Eye (tissue), 1 donor: ENCODE results near the gene STK16.

Experiments used
- DNase-seq: peaks from one replicate; pipeline ENCODE4 v3.0.0-alpha.2; 2015

The STK16 gene

GRCh38 chr2:219214141-219214540 lies 31.1 kb upstream of the STK16 start:
- no peak for DNase-seq

GRCh38 chr2:219214786-219215185 lies 30.5 kb upstream of the STK16 start:
- DNase-seq = no peak

DNA sequence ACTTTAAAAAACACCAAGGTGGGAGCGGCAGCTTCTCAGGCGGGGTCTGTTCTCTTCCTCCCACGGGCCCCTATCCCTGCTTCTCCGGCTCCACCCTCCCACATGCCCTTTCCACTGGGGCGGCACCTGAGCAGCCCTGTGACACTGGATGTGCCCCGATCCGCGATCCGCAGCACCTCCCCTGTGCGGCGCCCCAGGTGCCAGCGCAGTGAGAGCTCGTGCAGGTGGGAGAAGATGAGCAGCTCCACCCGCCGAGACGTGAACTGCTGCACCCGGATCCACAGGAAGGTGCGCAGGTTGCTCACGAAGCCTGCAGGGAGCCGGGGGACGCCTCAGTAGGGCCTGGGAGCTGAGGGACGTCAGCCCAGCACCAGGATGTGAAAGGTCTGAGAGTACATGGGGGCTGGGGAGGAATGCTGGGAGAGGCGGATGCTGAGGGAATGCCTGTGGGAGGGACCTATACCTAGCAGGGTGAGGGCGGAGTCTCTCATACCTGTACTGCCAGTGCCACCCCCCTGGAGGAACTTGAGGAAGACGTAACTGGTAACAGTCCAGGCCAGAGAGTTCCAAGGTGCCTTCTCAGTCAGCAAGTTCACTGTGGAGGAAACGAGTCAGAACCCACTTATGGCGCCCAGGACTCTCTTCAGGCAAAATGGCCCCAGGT lies 29.3 kb upstream of the STK16 start:
- DNase-seq = no peak

DNA sequence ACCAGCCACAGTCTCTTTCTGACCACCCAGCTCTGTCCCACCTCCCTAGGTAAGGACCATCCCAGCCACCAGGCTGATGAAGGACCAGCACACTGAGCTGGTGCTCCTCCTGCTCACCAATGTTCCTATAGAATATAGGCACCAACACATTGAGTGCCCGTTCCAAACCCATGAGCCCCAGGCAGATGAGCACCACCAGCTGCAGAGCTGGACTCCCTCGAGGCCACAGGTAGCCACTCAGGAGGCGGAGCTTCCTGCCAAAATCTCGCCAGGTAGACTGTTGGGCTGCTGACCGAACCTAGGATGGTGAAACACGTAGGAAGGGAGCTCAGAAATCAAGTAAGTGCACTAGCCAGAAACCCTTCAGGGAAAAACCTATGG lies 28.8 kb upstream of the STK16 start:
- no peak for DNase-seq

- no peak for DNase-seq
These were observed 27.0 kb upstream of the STK16 start for GRCh38 chr2:219218217-219218731.

GRCh38 chr2:219218732-219219701 lies 26.3 kb upstream of the STK16 start, which contains the start of gene ABCB6:
Gene ABCB6, minus strand, starts transcription at chr2:219218958. Its CDS starts 285 bp downstream, at chr2:219218673.
- DNase-seq = peak; percentile 99

GRCh38 chr2:219219784-219220532 lies 25.3 kb upstream of the STK16 start:
- DNase-seq = no peak

DNA sequence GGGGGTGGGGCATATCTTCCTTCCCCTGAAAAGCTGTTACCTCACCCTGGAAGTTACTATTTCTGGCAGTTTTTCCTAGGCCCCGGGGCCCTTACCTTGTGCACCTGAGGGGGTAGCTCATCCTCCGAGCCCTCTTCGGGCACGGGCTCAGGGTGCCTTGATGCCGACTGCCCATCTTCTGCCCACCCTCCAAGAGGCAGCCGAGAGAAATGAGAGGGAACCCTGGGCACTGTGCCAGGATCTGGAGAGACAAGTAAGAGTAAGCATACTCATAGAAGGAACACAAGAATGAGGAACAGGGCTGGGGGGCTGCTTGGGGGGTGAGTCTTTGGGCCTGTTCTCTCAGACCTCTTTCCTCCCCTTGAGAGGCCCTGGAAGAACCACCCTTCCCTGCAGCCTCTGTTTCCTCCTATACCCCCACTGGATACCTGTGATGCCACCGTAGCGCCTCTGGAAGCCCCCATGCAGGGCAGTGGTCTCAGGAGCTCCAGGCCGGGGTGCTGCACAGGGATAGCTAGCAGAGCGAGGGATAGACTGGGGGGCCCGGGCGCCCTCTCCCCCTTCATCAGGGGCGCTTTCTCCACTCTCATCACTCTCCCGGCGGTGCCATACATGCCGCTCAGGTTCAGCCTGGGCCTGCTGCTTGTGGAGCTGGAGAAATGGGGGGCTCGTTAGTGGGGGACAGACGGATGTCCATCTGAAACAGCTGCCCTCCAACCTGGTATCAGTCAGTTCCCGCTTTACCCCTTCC lies 24.5 kb upstream of the STK16 start:
- no peak for DNase-seq

- no peak for DNase-seq
These were observed 23.2 kb upstream of the STK16 start for GRCh38 chr2:219221957-219222518.

DNA sequence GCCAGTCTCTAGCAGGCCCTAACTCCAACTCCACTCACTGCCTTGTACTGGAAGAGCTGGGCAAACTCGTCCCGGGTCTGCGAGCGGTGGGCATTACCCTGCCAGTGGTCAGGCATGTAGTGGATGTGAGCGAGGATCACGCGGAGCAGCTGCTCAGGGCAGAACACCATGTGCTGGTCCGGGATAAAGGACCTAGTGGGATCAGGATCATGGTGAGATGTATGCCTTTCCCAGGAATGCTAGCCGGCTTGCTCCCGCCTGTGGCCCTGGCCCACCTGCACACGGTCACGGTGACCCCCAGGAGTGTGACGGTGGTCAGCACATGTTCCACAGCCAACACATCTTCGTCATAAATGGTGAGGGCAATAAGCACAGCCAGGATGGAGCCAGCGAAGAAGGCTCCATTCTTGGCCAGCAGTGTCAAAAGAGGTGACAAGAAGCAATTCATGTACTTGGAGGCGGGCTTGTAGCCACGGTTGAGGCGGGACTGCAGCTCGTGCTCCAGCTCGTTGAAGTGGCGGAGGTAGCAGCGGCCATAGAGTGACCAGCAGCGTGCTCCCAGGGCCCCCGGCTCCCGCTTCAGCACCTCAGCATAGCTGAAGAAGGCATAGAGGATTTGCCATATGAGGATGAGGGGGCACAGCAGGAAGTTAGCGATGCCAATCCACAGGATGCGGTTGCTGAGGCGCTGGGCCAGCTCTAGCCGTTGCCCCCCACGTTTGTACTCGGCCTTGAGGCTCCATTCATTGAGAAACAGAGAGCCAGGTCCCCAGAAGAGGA lies 21.3 kb upstream of the STK16 start:
- DNase-seq = no peak

DNA sequence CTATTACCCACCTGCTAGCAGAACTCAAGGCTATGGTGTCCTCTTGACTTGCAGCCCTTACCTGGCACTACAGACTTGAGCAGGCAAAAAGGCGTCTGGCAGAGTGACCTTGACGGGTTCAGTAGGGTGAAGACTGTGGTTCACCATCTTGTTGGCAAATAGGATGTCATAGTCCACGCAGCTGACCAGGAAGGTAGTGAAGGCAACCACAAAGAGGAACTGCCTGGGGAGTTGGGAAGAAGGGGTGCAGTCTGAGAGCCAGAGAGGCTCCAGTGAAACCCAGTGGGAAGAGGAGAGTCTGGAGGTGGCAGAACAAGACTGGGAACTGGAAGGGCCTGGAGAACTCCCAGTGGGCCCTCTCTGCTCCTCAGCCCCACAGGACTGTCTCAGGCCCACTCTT lies 19.9 kb upstream of the STK16 start:
- DNase-seq = no peak

DNA sequence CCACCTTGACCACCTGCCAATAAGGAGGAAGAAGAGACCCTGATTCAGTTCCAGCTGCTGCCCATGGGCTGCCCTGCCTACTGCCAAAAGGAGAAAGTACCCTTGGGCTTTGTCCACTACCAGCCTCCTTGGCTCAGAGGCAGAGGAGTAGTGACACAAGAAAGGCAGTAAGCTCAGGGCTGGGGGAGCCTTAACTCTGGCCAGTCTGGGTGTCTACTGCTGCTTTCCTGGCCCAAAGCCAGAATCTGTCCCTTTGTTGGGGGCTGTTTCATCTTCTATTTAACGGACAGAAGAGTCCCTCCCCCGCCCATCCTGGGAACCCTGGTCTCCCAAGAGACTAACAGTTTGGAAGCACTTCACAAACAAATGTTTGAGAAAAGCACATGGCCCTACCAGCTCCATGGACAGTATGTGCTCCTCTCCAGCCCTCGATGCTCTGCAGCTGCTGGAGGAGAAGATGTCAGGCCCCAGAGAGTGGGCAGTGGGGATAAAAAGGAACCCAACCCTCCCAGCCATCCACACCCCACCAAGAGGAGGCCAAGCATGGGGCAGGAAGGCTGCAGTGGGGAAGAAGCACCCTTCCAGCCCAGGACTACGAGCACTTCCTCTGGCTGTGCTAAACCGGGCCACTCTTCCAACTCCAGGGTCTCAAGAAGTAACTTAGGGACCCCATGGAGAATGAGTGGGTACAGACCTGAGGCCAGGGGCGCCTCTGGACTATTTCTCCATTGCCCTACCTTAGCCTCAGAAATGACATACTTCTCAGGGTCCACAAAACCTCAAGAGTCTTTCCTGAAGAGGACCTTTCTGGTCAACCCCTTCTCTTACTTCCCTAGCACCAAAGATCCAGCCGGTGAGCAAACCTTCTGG lies 17.0 kb upstream of the STK16 start:
- DNase-seq = no peak

DNA sequence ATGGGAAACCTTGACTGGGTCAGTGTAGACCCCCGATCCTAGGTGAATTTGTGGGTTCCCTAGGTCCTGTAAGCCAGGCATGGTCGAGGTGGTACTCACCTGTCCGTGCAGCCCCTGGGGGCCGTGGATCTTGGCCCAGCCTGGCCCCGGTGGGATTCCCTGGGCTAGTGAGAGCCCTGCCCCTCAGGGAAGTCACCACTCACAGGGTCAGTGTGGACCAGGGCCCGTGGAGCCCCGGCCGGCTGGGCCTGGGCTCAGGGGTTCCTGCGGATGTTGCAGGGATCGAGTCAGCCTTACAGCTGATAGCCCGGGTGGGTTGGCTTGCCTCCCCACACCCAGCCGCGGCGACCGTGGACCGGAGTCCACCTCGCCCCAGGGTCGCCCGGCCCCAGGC lies 16.4 kb upstream of the STK16 start:
- no peak for DNase-seq

DNA sequence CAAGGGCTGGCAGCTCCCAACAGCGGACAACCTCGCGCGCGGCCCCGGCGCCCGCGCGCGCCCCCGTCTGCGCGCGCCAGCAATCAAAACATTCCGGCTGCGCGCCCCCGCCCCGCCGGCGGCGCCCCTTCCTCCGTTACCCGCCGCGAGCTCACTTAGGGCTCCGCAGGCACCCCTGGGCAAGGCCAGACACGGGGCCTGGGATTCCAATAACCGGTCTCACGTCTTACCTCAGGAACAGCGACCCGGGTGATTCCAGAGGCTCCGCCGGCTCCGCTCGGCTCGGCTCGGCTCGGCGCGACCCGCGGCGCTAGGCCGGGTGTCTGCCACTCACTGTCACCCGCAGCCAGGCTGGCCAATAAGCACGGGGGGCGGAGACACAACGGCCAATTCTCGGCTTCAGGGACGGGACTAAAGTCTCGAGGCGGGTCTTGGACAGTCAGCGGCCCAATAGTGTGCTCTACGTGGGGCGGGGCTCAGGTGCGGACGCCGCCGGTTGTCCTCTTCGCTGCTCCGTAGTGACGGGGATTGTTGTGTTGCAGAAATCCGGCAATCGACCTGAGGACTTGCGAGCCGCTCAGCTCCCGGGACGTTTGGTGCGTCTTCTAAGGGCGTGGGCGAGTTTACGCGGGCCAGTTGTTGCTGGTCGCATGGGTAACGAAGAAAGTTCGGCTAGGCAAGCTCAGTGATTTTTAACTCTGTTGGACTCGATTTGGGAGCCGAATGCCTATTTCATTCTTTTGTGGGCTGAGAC lies 15.8 kb upstream of the STK16 start, which contains the start of the genes ANKZF1 and ATG9A:
Gene ANKZF1, plus strand, starts transcription at position 502 of the 754 bp plus-strand sequence. CDS start 452 bp downstream, outside the sequence.
Gene ATG9A, minus strand, starts transcription at position 332 of the 754 bp plus-strand sequence. CDS start 1,612 bp downstream, outside the sequence.
- DNase-seq = peak; percentile 99

DNA sequence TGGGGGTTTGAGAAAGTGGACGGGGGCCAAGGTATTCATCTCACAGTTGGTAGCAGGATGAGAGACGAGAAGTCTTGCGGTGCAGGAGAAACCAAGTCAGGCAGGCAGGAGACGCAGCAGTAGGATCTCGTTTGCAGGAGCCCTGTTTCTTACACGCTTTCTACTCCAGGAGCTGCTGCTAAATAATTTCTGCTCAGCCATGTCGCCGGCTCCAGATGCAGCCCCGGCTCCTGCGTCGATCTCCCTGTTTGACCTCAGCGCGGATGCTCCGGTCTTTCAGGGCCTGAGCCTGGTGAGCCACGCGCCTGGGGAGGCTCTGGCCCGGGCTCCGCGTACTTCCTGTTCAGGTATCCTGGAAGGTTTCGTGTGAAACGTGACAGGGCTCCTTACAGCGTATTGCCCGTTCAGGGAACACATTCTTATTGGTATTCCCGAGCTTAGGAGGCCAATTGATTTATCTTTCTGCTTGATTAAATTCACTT lies 15.2 kb upstream of the STK16 start:
- DNase-seq = no peak

- DNase-seq = no peak
These were observed 10.9 kb upstream of the STK16 start for GRCh38 chr2:219234331-219234730.

DNA sequence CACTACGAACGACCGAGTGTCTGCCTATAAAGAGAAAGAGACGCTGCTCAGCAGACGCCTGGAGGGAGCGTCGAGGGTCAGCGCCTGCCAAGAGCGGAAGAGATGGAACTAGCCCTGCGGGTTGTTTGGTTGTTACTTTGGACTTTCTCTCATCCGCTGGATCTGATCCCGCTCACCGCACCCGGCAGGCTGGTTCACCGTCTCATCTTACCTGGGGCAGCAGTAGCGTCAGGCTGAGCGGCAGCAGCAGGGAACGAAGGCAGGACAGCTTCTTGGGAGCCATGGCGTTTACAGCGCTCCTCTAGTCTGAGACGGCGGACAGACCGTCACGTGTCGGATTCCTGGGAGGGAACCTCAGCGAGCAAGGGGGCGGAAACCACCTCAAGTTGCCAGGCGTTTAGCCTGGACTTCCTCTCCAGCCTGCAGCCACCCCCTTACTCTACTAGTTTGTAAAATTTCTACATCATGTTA lies 2.0 kb upstream of the STK16 start:
- no peak for DNase-seq

DNA sequence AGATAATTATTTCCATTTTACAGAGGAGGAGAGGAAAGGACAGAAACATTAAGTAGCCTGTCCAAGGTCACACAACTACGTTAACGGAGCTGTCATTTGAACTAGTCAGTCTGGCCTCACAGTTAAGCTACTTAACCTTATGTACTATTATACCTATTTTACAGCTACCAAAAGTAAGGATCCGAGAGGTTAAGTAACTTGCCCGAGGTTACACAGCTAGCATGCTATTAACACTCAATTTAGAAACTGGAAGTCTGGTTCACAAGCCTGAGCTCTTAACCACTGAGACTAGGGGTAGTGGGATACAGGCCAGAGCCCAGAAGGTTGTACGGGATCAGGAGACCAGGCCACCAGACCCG lies 511 bp upstream of the STK16 start:
- DNase-seq = no peak

GRCh38 chr2:219245899-219246230 lies 586 bp downstream of the STK16 start:
- no peak for DNase-seq
